HG03108 (cell line): ENCODE data around the gene NEXN.
"Not testable (repeated sequence)": the region's sequence is repeated elsewhere in the genome, so short reads cannot be mapped to it uniquely, and the experiment has no call there.

Experiments
- ATAC-seq: cut with Tn5 transposase; IDR thresholded peaks from one replicate; pipeline ENCODE4 v1.9.1; 2021; ENCODE audit warnings: moderate library complexity; ENCODE audit not compliant: unreplicated experiment

The NEXN gene

DNA sequence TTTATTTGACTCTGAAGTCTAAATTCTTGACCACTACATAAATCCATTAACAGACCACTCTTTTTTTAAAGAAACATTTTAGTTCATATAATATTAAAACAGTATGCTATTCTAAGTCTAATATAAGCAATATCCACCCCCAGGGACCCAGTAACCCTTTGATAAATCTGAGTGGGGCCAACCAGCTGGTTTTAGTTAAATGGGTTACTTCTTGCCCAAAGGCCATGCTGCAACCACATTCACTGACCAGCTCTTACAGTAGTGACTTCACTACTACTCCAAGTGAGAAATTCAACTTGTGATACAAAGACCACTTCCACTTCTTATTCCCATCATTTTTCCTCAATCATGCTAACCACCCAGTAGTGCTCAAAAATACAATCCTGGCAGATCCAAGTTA, 70.0 kb downstream of the NEXN start:
- ATAC-seq, result no peak

DNA sequence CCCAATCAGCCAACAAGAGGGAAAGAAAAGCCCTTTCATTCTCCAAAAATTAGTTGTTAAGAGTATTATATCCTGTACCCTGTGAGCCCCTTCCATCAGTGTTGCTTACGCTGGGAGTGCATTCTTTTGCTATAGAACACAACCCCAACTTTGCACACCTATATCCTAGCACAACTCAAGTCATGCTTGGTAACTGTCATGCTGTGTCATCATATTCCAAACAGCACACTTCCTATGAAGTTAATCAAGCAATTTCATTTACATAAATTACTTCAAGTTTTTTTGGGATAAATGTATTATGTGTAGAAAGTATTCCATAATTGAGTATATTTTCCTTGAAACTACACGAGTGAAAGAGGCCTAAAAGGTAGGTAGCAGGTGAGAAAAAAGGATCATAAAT, 70.4 kb downstream of the NEXN start:
- no peak for ATAC-seq

DNA sequence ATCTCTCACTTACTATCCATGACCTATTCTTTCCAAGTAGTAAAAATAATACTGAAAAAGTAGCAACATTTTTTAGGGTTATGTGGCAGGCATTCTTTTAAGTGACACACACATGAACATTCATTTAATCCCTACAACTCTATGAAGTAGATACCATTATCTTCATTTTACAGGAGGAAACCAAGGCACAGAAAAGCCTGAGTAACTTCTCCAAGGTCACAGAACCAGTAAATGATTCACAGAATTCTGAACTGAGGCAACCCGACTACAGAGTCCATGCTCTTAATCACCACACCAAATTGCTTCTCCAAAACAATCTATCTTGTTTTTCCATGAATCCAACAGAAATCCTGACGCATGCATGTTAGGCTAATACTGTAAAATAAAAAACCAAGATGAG, 73.0 kb downstream of the NEXN start:
- no peak for ATAC-seq

DNA sequence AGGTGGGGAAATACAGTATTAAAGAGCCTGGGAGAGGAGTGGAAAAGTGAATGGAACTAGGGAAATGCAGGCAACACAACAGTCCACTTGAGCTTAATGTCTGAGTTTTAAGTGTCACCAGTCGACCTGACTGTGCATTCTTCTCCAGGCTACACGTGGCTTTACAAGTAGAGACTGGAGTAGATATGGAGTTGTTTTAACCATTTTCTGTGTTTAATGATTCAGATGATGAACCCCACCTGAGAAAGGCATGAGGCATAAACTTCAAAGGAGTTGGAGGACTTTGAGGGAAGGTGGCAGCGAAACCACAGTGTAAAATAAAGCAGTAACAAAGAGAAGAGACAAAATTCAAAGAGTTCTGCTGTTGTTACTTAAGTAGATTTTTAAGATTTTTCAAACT, 77.9 kb downstream of the NEXN start:
- ATAC-seq, result no peak

DNA sequence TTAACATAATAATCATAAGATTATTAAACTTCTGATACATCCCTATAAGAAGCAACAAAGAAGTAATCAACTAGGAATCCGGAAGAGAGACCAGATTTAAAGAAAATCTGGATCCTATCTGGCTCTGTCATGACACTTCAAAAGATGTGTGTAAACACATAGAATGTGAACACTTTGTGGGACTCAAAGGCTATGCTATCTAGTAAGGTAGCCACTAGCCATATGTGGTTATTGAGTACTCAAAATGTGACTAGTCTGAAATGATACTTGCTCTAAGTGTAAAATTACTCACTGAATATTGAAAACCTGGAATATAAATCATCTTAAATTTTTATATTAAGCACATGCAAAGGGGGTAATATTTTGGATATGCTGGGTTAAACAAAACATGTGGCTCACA, 81.8 kb downstream of the NEXN start:
- no peak for ATAC-seq

DNA sequence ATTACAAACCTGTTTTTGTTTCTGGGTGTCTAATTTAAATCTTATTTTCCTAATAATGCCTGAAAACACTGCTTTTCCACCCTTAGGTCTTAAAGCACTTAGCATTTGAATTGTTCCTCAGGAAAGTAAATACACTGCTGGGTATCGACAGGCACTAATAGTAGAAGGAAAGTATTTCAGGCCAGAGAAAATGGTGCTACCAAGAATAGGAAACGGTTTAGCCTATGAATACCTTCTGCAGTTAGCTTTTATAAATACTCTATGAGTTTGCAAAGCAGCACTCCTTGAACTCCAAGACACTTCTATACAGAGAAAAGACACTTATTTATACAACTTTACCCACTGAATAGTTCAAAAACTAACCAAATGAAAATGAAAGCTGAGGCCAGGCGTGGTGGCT, 83.7 kb downstream of the NEXN start:
- no peak for ATAC-seq

DNA sequence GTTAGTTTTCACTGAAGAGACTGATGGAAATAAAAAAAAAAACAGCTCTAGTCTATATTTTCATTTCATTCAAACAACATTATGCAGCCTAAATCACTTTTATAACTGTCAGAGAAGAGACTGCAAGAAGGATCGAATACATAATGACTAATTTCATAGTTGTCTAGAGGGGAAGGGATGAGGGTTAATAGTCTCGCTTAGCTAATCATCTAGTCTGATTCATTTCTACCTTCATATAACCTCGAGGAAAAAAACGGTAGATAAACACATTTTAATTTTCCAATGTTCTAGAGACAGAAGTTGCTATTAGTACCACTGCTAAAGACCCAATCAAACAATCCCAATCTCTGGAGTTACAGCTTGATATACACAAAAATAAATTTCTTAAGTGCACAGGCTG, 87.0 kb downstream of the NEXN start:
- ATAC-seq, result no peak

DNA sequence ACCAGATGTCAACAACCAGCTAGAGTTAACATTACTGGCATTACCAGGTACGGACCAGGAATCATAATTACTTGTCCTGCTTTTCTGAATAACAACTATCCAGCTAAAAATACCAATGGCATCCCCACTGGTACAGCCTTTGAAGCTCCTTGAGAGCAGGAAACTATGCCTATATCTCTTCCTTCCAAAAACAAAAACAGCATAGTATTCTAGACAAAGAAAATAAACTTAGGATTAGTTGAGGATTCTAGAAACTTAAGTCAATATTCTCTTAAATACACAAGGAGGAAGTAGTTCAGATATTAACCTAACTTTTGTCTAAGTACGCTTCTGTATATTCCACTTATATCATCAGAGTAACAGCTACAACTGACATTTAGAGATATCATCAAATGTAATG, 87.5 kb downstream of the NEXN start:
- ATAC-seq, result no peak

DNA sequence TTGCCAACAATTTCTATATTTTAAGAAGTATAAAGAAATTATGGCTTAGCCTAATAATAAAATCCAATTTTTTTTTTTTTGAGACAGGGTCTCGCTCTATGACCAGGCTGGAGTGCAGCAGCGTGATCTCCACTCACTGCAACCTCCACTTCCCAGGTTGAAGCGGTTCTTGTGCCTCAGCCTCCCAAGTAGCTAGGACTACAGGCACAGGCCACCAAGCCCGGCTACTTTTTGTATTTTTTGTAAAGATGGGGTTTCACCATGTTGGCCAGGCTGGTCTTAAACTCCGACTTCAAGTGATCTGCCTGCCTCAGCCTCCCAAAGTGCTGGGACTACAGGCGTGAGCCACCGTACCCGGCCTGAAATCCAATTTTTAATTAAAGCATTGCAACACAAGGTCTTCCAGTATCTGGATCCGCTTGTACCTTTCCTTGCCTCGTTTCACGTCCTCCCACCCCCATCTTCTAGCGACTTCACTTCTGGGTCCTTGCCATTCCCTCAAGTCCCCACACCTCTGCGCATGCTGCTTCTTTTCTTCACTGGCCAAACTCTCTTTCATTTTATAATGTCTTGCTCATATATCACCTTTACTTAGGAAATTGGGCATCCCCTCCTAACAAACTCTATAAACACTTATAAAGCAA, 88.1 kb downstream of the NEXN start:
- no peak for ATAC-seq

DNA sequence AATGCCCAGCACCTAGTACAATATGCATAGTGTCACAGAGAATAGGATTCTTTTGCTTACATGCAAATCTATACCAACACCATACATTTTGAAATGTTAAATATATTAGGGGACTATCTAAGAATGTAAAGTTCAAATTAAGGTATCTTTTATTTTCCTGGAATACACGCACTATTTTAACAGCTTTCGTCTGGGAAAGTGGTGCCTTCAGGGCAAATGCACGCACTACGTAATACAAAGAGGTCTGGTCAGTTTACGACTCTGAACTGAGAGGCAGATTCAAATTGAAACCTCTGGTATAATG, 89.5 kb downstream of the NEXN start:
- ATAC-seq, result no peak

DNA sequence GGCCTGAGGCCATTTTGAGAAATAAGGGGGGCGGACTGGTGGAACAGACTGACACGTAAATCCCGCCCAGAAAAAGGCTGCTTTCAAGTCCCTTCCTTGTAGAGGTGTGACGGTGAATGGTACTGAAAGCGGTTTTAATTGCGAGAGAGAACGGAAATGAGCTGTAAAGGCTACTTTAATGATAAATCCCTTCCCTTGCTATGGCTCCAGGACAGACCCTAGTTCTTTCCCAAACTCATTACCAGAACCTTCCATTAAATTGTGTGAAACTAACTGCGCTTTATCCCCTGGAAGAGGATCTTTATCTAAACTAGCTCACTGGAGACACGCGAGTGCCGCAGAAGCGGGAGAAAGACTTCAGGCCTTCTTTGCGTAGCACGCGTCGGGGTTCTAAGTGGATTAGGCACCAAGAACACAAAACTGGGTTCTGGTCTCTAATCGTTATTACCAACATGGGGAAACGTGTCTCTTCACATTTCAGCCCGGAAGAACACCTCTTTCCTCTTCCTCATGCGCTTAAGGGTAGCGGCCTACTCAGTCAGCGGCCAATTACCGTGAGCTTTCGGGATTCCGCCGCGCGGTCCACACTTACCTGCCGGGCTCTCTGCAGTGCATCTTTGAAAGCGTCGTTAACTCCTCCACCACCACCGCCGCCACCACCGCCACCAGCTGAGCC, 90.0 kb downstream of the NEXN start:
- peak; percentile 74 for ATAC-seq

DNA sequence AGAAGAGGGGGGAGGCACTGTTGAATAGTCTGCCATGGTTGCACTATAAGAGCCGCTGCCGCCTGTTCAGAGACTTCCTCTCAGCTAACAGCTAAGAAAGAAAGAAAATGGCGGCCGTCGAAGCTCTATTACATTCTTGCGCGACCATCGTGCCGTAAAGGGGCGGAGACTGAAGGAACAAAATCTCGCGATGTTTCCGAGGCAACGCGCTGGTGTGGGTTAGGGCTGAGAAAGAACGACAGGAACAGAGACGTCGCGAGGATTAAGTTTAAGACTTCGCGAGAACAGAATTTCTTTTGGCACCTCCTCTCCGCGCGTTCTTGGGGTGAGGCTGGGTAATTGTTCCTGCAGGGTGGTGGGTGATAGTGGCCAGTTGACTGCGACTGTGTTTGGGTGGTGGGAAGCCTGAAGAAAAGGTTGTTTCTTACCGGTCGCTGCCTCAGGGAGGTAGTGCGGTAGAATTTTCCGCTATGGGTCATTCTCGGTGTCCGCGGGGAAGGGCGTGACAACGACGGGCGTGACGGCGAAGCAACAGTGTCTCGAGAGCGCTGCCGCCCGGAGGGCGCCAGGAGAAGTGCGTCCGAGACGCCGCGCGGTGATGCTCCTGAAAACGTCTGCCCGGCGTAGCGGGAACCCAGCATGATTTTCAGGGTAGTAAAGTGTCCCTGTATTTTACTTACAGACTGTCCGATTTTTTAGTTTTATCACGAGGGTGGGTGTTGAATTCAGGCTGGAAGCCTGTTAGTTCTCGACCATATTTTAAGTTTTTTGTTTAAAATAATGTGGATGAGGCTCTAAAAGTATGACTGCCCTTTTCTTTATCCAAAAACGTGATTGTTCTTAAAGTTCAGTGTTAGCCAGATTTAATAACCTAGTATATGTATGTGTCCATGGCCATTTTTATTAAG, 90.8 kb downstream of the NEXN start, which contains the start of gene FUBP1:
Gene FUBP1 (minus strand): TSS at position 104 of the 908 bp plus-strand sequence. CDS start 68 bp downstream, at position 36.
- ATAC-seq, result peak; percentile 71

DNA sequence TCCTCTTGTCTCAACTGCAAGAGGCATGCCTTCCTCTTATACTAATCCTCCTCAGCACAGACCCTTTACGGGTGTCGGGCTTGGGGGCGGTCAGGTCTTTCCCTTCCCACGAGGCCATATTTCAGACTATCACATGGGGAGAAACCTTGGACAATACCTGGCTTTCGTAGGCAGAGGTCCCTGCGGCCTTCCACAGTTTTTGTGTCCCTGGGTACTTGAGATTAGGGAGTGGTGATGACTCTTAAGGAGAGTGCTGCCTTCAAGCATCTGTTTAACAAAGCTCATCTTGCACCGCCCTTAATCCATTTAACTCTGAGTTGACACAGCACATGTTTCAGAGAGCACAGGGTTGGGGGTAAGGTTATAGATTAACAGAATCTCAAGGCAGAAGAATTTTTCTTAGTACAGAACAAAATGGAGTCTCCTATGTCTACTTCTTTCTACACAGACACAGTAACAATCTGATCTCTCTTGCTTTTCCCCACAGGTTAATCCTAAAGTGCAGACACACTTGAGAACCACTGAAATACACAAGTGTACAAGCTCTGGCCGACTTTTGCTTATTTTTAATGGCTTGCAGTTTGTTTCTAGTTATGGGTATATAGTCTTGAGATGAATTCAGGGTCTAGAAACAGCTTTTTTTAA, 95.0 kb downstream of the NEXN start:
- not testable (repeated sequence) for ATAC-seq

DNA sequence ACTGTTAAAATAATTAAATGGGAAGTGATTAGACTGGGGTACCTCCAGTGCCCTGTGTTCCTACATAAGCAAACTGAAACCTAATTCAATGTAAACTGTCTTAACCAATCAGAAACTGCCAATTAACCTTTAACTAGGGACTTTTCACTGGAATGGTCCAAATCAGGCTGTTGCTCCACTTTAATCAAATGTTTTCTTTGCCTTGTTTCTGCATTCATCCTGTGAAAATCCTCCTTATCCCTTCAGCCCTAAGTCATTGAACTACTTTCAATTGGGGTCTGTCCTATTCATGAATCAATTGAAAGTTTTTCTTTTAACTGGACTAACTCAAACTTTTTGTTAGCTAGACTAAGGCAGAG, 95.6 kb downstream of the NEXN start:
- ATAC-seq, result no peak

DNA sequence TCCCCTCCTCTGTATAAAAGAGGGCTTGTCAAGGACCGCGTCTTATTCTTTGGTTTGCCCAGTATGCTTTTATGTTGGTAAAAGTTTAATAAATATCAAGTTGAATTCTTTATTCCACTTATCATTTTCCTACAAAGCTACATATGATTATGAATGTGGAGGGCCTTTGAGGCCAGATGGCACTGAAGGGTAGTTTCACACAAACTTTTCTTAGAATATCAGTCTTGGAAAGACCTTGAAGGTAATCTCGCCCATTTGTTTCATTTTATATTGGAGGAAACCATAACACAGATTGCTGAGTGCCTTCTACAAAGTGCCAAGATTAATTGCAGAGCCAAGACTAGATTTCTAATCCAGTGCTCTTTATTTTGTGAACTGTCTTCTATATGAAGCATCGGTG, 96.2 kb downstream of the NEXN start:
- ATAC-seq, result no peak

DNA sequence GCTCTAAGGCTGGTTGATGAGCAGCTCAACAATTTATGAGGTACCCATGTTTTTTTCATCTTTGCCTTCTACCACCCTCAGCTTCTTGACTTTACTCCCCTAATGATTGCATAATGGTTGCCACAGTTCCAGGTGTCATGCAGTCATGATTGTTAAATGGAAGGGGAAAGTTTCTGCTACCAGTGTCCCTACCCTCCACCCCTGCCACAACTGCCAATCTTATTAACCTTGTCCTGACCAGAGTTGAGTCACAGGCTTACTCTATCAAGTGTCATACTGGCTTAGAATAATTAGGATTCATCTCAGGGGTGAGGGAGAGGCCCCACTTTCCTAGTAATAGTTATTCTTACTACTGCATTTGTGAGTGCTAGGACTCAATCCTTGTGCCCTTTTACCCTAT, 98.4 kb downstream of the NEXN start:
- no peak for ATAC-seq

DNA sequence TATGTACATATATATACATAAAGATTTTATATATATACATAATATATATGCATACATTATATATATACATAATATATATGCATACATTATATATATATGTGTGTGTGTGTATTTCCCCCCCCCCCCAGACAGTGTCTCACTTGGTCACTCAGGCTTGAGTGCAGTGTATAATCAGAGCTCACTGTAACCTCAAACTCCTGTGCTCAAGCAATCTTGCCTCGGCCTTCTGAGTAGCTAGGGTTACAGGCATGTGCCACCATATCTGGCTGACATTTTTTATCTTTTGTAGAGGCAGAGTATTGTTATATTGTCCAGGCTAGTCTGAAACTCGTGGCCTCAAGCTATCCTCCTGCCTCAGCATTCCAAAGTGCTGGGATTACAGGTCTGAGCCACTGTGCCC, 99.5 kb downstream of the NEXN start:
- no peak for ATAC-seq

DNA sequence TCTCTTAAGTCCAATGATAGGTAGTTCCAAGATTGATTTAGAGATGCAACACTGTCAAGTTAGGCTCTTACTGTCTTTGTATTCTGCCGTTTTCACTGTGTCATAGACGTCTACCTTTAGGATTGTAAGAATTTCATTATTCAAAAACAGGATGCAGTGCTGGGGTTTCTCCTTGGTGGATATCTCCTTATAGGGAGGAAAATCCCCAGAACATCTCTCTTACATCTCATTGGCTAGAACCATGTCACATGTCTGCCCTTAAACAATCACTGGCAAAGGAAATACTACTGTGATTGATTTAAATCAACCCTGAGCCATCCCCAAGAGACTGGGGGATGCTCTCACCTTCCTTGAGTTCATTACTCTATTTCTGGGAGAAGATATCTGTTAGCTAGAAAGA, 101.3 kb downstream of the NEXN start:
- no peak for ATAC-seq

DNA sequence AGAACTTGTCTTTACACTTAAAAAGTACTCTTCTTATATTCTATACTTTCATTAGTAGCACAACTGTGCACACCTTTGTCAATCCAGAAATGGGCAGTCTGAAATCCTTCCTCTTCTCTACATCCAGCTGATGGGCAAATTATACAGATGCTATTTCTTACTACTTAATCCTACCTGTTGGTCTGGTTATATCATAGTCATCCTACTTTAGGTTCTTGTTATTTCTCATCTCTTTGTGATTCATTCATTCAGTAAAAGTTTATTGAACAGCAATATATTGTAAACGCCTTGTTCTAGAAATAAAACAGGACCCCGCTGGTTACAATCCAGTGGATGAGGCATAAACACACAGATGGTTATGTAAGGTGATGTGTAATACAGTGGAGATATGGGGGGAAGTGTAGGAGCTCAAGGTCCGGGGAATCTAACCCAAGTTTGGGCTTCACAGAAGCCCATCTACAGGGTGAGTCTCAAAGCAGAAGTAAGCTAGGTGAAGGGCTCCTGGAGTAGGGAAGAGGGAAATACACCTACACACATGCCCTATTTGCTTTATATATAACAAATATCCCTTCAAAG, 102.3 kb downstream of the NEXN start:
- ATAC-seq, result no peak

DNA sequence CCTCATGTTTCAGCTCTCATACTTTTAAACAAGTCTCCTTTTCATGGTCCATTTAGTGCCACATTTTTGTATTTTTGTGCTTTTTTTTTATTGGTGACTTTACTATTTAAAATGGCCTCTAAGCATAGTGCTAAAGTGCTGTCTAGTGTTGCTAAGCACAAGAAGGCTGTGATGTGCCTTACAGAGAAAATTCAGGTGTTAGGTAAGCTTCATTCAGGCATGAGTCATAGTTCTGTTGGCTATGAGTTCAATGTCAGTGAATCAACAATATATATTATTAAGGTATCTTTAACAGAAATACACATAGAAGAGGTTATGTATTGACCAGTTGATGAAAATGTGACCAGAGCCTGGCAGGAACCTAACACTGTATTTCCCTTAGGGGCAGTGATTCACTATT, 103.2 kb downstream of the NEXN start:
- no peak for ATAC-seq
